HG02884 (cell line): ENCODE measurements around the gene CACHD1.

Experiments
- ATAC-seq: cut with Tn5 transposase; IDR thresholded peaks from one replicate; pipeline ENCODE4 v1.9.1; 2021; ENCODE audit warnings: mild to moderate bottlenecking, moderate library complexity; ENCODE audit not compliant: unreplicated experiment

CACHD1 gene

DNA sequence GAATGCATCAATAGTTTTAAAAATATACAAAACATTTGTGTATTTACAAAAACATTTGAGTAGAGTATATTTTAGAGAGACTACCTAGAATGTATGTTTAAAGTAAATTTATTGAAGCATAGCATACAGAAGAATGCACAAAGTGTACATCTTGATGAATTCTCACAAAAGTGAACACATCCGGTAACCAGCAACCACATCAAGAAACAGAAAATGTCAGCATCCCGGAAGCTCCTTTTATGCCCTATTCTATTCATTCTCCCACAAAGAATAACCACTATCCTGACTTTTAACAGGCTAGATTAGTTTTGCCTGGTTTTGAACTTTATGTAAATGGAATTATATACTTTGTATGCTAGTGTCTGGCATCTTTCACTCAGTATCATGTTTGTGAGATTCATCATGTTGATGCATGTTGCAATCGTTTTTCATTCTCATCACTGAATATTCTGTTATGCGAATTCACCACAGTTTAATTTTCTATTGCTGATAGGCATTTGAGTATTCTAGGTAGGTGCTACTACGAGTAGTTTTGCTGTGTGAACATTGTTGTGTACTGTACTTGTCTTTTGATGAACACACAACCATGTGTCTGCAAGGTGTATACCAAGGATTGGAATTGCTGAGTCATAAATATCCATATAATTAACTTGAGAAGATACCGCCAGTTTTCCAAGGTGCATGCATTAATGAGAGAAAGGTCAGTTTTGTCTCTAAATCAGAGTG lies 75.4 kb downstream of the CACHD1 start:
- ATAC-seq, result no peak

DNA sequence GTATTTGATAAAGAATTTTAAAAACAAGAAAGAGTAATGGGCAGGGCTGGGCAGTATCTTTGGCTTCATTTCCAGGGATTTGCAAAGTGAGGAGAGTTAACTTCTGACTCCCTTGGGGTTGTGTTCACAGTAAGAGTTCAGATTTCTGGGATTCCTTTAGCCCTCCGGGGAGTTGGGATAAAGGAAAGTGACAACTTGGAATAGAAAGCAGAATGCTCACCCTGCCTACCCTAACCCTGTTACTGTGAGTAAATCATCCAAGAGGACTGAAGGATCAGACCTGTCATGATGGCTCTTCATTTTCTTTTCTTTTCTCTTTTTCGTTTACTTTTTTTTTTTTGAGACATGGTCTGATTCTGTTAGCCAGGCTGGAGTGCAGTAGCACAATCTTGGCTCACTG lies 76.1 kb downstream of the CACHD1 start:
- no peak for ATAC-seq

DNA sequence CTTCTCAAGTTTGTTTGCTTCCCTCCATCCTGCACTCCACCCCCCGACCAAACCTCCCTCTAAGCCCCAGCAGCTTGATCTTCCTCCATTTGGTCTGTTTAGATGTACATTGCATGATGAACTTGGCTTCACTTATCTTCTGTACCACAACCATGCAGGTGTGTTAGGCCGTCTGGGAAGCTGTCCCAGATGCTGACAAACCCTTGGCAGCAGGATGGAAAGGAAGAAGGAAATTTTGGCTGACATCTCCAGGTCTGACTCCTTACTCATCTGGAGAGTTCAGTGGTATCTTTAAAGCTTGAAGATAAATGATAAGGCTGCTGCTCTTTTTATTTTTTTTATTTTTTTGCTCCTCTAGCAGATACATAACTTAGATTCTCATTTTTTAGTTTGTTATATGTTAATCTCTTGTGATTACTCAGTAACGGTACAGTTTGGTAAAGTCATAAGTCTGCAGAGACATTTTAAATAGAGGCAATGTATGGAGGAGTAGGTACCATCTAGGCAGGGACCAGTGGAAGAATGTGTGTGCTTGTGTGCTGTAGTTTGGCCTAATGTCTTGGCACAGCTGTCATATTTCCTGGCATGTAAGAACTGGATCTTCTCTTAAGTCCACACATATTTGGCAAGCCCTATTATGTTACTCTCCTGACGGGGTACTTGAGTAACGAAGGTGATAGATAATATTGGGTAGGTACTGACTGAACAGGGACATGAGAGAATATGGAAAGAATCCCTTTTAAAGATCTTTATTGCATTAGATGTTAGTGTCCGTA lies 79.7 kb downstream of the CACHD1 start:
- ATAC-seq, result no peak

DNA sequence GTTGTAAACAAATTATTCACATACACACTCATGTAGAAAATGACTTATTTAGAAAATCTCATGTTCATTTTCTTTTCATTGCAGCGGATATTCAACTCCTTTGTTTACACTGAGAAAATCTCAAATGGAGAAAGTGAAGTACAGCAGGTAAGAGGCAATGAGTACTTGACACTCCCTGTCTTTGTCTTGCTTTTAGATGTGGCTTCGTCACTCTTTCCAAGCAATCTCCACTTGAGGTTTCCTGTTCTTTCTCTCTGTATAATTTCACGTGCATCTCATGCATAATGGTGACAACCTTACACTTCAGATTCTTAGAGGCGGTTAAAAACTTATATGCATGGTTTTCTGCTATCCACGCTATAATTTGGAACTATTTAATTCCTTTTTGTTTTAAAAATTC lies 80.6 kb downstream of the CACHD1 start:
- no peak for ATAC-seq

DNA sequence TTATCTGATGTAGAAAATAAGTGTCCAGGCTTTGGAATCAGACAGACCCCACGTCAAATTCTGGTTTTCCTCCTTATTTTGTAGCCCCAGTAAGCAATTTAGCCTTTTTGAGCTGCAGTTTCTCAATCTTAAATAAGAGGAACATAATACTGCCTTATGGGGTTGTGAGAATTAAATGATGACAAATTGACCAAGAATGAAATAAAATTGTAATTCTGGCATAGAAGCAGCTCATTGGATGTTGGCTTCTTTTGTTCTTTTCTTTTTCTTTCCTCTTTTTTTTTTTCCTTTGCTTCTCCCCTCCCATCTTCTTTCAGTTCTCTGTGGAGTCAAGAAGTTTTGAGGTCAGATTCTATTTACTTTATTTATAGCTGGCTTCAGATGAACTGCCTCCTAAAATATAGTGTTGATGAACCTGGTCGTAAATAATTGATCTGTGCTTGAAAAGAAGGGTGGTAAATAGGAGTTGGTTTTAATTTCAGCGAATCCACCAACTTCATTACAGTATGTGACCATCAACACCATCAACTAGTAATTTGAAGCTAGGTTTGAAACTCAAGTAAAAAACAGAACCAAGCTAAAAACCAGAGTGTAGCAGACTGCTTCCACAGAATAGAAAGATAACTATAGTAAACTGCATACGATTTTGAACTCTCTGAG lies 81.1 kb downstream of the CACHD1 start:
- no peak for ATAC-seq

DNA sequence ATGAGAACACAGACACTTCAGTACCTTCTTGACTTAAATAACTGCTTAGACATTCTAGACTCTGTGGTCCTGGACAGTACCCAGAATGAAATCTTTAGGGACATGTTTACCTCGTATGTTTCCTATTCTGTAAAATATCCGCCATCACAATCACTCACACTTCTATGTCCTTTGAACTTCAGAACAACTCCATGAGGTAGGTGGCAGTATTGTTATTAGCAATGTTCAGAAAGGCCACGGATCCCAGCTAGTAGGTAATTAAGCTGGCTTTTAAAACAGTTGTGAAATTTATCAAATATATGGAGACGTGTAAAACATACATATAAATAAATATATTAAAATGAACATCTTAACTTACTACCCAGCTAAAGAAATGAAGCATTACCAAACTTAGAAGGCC lies 83.4 kb downstream of the CACHD1 start:
- ATAC-seq, result no peak

DNA sequence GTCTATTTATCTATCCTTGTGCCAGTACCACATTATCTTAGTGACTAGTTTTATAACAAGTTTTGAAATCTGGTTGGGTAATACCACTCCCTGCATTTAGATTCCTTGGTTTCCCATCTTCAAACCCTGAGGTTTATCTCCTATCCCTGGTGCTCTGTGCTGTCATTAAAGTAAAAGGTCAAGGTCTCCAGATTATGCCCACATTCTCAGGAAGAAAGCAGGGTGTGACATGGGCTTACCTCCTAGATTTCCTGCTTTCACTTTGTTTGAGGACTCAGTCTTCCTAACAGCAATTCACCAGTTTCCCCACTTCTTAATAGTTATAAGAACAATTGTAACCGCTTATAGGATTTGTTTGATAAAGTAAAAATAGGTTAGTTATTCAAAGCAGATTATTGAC lies 86.0 kb downstream of the CACHD1 start:
- no peak for ATAC-seq

DNA sequence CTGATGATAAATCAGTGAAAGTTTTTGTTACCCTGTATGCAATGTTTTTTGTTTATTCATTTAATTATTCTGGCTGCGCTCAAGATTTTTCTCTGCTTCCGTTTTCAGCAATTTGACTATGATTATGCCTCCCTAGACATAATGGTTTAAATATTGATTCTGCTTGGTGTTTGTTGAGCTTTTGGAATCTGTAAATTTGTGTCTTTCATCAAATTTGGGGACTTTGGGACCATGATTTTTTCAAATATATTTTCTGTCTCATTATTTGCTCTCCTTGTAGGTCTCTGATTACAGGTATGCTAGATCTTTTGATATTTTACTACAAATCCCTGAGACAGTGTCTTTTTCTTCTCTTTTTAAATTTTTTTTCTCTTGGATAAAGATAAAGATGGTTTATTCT lies 92.1 kb downstream of the CACHD1 start:
- ATAC-seq, result no peak

DNA sequence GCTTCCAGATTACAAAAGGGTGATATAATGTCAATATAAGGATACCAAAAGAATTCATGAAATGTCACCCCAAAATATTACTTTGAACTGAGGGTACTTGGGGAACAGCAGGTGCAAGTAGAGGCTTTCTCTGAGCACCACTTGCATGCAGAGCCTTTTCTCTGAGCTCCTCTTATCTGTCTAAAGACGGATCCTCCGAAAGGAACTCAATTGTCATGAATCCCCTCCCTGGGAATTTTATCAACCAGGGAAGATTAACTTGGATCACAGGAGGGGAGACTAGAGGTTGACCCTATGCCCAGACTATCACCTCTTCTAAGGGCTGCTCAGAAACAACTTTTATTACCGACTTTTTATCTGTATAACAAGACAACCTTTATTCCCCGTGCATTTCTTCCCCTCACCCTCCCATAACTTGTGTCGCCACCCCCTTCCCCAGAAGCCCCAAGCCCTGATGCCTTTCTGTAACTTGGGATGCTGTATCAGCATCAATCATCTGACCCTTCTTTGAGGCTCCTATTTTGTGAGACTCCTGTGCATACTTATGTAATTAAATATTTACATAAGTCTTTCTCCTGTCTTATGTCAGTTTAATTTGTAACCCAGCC lies 94.1 kb downstream of the CACHD1 start:
- ATAC-seq, result no peak

DNA sequence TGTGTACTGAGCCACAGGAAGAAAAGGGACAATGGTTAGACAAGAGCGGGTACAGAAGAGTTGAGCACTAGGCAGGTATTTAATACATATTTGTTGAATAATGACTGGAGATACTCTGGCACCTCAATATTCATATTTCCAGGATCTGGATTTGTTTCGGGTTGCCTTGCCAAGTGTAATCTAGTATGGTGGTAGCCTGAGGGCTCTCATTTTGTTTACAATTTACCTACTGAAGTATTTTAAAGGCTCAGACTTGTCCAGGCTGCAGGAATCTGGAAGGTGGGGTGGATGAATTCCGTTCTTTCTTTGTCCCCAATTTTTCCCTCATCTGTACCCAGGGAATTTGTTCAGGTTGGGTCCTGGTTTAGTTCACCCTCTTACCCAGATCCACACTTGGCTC lies 95.0 kb downstream of the CACHD1 start:
- no peak for ATAC-seq

DNA sequence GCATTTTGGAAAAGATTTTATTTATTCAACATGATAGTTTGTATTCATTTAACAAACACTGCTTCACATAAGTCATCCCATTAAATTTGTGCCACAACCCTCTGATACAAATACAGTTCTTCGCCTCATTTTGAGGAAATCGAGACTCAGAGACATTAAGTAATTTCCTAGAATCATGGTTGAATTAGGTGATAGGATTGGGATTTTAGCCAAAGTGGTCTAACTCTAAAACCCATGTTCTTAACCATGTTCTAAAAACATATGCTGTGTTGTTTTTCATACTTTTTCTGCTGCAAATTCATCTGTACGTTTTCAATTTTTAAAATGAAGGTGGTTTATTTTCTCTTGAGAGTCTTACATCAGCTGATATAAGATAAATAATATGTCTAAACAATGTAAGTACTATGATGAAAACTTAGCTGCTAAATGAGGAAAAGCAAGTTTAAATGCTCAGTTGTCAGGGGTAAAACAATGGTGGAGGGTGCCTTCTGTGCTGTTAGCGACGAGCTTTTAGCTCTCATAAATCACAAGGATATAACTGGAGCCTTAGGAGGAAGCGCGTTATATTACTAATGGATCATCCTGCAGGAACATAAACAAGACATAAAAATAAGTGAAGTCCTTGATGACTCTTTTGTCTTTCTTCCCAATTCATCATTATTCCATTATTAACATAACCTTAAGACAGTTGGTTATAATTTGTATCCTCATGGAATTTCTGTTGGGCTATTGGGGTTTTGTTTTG lies 97.7 kb downstream of the CACHD1 start:
- ATAC-seq, result no peak

DNA sequence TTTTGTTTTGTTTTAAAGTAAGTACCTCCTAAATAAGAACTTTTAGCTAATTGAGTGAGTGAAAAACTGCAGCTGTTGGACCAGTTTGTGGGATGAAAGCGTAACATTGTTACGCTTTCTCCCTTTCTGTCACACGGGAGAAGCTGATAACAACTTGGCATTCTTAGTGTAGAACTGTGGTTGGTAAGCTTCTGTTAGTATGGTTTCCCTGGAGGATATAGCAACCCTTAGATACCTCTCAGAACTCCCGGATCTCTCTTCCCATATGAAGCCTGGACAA lies 98.2 kb downstream of the CACHD1 start:
- no peak for ATAC-seq

DNA sequence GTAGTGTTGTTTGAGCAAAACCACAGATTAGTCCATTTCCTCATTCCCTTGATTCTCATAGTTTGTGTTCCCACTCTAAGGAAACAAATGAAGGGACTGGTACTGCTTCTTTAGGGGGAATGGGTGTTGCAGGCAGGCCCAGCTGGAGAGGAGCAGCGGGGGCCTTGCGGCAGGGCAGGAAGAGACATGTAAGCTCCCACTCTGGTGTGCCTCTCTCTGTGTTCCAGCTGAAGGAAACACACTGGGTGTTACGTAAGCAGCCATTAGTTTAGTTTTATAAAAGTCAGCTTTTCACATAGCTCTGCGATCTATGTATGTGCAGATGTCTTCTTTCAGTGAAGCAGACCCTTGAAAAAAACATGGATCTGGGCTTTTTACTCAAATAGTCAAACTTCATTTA lies 99.5 kb downstream of the CACHD1 start:
- ATAC-seq, result no peak

DNA sequence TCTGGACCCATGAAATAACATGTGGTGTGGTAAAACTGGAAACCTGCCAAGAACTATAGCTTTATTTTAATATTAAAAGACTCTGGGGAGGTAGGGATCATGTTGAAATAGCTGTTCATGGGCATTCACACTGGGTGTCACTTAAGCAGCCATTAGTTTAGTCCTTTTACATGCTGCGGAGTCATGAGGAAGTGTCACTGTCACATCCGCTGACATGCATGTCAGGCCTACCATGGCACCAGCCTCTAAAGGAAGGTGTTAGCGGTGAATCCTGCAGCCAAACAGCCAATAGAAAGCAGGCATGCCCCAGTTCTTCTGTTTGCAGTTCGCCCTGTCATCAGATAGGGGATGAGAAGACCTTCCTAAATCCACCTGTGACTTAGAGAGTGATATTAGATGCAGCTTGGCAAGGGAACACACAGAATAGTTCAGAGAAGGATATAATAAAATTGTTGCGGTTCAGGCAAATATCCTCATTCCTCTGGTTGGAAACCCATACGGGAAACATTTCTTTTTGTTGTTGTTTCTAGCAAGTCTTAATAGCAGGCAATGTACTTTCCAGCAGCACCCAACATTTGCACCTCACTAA lies 100.4 kb downstream of the CACHD1 start:
- no peak for ATAC-seq

DNA sequence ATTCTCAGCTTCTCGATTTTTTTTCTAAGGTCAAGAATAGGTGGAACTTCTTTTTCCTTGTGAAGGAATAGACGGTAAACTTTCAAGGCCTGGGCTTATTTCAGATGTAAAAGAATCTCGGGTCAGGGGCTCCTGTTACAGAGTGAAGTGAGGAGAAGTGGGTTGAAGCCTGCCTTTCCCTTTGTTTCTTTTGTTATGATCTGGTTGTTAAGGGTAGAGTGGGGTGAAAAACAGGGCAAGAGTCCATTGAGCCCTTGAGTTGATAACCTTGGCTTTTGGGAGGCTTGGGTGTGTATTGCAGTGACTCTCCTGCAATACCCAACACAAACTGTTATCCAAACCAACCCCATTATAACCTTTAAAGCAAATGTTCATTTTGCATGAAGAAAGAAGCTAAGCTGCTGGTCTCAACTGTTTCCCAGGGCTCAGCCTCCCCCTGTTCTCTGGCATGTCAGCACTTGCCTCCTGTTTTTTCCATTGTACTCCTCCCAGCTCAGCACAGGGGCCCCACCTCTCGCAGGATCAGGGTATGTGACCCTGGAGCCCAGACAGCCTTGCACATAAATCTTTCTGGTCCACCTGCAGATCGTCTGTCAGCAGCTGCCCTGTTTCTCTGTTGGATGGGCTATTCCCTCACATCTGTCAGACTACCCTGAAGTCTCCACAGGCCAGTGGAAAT lies 102.4 kb downstream of the CACHD1 start:
- no peak for ATAC-seq

DNA sequence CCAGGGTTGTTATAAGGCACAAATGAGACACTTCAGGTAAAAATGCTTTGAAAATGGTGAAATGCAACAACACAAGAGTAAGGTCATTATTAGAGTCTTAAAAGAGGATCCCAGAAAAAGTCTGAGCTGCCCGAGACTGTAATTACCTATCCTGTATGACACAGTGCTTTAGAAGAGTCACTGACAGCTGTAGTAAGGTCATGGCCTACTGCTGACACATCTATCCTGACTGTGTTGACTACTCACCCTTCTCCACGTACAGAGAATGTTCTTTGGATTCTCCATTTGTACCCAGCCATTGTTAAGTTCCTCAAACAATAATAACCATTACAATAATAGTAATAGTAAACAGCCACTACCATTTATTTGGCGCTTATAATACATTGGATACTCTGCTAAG lies 104.4 kb downstream of the CACHD1 start:
- ATAC-seq, result no peak

DNA sequence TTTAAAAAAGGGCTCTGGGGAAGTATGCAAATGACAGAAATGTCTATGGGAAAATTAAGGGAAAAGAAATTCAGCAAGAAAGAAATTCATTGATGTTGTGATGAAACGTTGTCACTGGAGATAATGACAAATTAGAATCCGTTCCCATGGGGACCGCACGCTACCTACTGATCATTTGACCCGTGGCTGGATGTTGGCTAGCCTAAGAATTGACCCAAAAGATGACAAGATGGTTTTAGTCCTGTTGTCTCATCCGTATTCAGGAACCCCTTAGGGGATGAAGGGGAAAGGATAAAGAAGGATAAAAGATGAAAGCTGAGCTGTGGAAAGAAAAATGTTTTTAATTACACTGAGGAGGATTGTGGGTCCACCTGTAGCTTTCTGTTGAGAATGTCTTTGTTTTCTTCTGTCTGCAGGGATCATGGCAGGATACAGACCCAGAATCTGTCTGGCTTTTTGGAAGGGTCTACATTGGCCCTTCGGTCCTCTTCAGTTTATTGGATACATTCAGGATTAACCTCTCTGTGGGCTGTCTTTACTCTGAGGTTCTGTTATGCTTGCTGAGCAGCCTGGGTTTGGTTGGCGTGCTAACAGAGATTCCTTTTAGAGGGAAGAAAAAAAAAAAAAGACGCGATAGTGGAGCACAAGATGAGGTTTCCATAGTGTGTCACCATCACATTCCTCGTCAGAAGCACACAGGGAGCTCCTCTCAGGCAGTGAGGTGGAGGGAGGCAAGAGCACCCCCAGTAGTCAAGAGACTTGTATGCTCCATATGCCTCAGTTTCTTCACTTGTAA lies 106.2 kb downstream of the CACHD1 start:
- no peak for ATAC-seq

DNA sequence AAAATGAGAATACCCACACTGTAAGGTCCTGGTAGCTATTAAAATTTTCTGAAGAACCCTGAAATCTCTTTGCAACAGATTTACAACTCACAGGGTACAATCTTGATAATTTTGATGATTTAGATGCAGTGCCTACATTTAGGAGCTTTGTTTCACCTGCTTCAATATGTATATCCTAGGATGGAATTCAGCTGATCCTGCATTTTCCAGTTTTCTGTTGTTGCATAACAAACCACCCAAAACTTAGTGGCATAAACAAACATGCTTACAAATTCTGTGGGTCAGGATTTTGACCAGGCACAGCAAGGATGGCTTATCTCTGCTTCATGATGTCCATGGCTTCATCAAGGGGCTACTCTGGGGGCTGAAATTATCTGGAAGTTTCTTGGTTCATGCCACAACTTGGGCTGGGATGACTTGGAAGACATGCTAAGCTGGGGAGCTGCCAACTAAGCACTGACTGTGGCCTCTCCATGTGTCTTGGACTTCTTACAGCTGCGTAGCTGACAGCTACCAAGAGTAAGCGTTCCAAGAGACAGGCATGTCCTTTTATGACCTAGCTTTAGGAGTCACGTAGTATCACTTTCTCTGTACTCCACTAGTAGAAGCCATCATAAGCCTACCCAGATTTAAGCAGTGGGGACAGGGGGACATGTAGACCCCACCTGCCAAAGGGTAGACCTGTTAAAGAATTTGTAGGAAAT lies 108.5 kb downstream of the CACHD1 start:
- no peak for ATAC-seq

DNA sequence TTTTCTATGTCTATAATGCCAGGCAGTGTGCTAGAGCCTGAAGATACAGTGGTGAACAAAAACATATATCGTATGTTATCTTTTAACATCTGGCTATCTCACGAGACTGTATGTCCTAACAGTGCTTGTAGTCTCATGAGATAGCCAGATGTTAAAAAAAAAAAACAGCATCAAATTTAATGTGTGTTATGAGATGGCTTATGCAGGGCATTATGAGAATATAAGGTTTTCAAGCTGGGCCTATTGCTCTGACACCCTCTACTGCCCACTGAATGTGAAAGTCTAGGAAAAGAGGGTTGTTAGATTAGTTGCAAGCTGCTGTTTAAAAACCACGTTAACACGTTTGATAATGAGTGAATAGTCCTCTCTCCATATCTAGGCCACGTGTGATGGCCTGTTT lies 109.8 kb downstream of the CACHD1 start:
- no peak for ATAC-seq
